ENCODE measurements around the gene KLHL5. TPM values are rescaled to one million over a fixed set of nuclear protein-coding genes. Genes with fewer than 3 reads are reported as not detected.
"Not testable (repeated sequence)": the region's sequence is repeated elsewhere in the genome, so short reads cannot be mapped to it uniquely, and the experiment has no call there.

Gene KLHL5
- total RNA-seq, 1 donor from 2014 or later: 19.9 TPM

DNA sequence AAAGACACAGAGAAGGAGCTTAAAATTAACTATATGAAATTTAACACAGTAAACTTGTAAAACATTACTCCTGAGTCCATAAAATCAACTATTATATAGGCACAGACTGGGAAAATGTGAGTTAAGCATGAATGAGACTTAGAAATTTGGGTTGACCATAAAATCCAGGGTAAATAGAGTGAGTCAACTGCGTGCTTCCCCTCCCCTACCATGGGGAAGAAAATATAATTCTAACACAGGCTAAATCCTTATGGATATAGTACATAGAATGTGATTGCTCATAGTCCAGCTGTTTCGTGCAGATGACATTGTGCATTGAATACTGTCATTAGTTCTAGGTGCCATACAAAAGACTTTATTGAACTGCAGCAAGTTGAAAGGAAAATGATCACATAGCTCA, 42.2 kb downstream of the KLHL5 start:
- DNase-seq: no peak

- DNase-seq: no peak
Measured at GRCh38 chr4:39106011-39106410, 44.0 kb downstream of the KLHL5 start.

- DNase-seq: no peak
Measured at GRCh38 chr4:39114436-39114835, 52.4 kb downstream of the KLHL5 start.

GRCh38 chr4:39118034-39118658, 56.1 kb downstream of the KLHL5 start:
- no peak for DNase-seq

- DNase-seq: no peak
Measured at GRCh38 chr4:39120418-39120817, 58.4 kb downstream of the KLHL5 start.

DNA sequence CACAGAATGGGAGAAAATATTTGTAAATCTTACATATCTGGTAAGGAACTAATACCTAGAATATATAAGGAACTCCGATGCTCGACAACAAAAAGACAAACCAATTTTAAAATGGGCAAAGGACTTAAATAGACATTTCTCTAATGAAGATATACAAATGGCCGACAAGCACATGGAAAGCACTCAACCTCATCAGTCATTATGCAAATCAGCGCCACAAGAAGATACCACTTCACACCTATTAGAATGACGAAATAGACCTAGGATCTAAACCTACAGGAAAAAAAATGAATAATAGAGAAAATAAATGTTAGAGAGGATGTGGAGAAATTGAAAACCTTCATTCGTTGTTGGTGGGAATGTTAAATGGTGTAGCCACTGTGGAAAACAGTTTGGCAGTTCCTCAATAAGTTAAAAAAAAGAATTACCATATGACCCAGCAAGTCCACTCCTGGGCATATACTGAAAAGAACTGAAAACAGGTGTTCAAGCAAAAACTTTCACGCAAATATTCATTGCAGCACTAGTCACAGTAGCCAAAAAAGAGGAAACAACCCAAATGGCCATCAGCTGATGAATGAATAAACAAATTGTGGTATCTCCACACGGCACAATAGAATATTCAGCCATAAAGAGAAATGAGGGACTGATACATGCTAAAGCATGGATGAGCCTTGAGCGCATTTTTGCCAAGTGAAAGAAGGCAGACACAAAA, 63.0 kb downstream of the KLHL5 start:
- no peak for DNase-seq

- DNase-seq: no peak
Measured at GRCh38 chr4:39125600-39125985, 63.6 kb downstream of the KLHL5 start.

GRCh38 chr4:39126256-39127095, 64.4 kb downstream of the KLHL5 start:
- DNase-seq: no peak

DNA sequence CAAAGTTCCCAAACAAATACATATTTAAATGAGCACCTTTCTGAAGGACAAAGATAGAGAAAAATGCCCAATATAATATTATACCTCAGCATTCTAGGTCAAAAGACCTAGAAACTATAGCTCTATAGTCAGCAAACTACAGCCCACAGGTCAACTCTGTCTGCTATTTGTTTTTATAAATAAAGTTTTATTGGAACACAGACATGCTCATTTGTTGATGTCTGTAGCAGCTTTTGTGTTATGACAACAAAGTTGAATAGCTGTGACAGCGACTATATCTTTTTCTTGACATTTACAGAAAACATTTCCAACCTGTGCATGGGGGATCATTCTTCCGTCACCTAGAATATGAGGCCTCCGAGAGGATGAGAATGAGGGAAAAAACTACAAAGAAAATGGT, 71.6 kb downstream of the KLHL5 start:
- no peak for DNase-seq

DNA sequence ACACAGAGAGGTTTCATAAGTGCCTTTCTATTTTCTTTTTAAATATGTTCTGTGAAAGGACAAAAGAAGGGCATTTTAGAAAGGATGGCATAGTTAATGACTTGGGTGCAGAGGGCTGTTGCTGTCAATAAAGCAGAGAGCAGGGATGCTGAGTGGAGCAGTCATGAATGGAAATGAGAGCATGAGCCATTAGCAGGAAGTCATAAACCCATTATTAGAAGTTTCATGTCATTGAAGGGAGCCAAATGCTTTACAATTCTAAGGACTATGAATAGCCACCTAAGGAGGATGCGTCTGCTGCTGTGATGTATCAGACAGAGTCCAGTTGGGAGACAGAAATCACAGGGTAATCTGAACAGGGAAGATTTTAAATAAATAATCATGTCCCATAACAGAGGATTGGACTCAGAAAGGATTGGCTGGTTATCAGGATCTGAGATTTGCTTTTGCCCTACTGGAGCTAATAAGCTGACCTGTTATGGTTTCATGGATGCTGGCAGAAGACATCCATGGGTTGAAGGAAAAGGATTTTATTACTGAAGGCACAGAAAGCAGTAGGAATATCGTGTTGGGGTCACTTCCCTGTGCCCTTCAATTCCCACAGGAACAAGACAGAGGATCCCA, 72.8 kb downstream of the KLHL5 start:
- no peak for DNase-seq

DNA sequence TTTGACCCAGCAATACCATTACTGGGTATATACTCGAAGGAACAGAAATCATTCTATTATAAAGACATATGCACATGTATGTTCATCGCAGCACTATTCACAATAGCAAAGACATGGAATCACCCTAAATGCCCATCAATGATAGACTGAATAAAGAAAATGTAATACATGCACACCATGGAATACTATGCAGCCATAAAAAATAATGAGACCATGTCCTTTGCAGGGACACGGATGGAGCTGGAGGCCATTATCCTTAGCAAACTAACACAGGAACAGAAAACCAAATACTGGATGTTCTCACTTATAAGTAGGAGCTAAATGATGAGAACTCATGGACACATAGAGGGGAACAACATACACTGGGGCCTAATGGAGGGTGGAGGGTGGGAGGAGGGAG, 76.2 kb downstream of the KLHL5 start:
- not testable (repeated sequence) for DNase-seq

- no peak for DNase-seq
Measured at GRCh38 chr4:39146211-39146610, 84.2 kb downstream of the KLHL5 start.

- DNase-seq: no peak
Measured at GRCh38 chr4:39154009-39154408, 92.0 kb downstream of the KLHL5 start.

DNA sequence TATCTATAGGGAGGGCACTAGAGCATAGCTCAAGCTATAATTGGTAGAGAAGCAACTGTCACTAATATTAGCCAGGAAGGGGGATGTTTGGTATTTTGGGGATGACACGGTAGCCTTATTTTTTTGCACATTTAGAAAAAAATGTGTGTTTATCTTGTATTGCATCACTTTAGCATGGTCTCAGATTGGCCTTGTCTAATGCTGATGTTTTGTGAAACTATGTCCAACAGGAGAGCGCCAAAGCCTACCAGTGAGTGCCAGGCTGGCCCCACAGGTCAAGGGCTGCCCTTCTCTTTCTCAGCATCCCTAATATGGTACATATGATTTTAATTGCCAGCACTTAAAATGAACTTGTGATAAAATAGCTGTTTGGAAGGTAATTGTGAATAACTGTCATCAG, 95.5 kb downstream of the KLHL5 start:
- no peak for DNase-seq

DNA sequence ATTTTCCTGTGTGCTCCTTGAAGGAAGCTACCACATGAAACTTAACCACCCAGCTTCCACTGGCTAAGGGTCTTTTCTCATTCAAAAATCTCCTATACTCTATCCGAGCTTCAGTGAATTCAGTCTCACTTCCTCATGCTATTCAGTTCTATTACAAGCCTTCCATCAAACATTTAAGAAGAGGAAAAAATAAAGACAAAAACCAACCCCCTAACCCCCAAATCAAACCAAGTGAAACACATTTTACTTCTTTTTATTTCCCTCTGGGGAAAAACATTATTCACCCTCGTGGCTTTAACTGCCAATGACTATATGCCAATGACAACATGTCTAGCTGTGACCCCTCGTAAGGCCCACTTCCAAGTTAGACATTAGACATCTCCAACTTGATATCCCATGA, 104.1 kb downstream of the KLHL5 start:
- DNase-seq: no peak

- no peak for DNase-seq
Measured at GRCh38 chr4:39166669-39167068, 104.6 kb downstream of the KLHL5 start.

DNA sequence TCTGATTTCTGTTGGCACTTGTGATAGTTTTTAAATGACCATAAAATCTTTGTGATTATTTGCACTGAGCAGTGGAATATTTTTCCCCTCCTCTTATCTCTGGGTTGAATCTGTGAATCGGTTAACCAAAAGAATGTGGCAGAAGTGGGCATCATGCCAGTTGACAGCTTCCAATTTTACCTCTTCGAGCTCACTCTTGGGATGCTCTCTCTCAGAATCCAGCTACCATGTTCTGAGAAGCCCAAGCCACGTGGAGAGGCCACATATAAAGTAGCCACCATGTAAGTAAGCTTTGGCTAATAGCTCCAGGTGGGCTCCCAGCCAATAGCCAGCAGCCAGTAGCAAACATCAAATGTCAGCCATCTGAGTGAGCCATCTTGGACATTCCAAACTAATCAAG, 107.4 kb downstream of the KLHL5 start:
- DNase-seq: no peak

DNA sequence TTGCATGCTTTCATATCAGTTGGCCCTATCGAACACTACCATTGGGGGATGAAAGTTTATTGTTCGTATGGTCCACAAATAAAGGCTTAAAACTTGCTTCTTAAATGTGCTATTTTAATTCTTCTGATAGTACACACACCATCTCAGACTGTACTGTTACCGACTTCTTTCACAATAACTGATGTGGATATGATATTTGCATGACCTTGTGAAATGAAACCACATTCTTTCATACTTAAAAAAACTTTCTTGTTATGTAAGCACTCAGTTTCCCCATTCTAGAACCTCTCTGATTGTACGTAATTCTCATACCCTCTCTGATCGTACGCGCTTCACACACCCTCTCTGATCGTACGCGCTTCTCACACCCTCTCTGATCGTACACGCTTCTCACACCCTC, 108.3 kb downstream of the KLHL5 start:
- no peak for DNase-seq
